Measurements from ENCODE around the gene FAM20B.
"Not testable (repeated sequence)": the region's sequence is repeated elsewhere in the genome, so short reads cannot be mapped to it uniquely, and the experiment has no call there.

FAM20B gene

DNA sequence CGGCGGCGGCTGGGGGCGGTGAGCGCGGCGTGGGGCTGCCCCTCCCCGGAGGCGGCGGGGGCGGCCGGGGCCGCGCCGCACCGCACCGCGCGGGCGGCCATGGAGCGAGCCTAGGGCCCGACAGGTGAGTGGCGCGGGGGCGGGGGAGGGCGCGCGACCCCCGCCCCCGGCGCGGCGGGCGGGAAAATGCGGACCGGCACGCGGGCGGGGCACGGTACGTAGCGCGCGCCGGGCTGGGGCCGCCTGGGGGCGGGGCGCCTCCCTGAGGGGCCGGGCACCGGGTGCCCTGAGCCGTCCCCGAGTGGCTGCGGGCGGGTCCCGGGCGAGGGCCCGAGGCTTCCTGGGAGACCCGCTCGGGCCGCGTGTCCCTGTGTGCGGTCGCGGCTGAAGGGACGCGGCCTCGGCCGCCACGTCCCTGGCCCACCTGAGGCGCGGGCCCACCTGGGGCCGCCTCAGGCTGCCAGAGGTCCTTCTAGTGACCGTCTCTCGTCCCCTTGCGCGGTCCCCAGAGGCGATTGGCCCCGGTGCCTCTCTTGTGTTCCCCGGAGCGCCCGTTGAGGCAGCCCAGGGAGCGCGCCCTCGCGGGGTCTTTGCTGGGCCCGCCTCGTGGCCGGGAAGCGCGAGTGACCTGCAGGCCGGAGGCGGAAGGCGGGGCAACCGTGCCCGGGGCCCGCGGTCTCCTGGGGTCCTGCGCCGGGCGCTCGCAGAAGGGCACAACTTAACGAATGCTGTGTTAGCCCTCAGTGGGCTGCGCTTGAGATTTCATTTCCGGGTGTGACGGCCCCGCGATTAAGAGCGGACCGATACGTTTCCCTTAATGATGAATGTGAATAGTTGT lies 500 bp downstream of the FAM20B start:
- DNase-seq = peak; percentile 86

DNA sequence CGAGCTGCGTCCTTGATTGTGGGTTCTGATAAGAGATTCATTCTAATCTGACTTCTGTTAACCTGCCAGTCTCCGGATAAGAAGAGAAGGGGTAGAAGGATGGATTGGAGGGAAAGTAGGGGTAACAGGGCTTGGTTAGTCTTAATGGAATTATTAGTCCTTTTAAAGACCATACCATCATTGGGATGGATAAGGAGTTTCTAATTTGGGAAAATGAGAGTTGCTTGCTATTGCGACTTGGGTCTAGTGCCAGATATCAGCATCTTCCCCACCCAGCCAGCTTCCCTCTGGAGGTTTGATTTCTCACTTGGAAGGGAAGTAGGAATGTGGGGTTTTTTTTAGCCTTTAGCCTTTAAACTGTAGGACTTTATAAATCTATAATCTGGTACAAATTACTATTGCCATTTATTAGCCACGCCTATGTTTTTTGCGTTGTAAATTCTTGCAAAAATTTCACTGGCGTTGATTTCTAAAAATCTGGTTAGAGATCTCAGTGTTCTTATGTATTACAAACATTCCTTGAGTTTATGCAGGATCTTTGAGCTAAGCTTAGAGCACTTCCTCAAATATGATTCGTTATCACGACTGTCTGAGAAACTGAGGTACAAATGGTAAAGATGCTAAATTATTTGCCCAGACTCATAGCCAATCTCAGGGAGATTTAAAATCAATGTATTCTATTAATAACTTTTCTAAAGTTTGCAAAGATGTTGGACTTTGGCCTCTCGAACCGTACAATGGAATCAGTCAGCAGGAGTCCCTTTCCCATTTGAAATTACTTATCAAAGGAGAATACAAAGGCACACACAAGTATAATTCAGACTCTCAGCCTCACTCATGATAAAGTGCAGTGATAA lies 1.3 kb downstream of the FAM20B start:
- DNase-seq = no peak

DNA sequence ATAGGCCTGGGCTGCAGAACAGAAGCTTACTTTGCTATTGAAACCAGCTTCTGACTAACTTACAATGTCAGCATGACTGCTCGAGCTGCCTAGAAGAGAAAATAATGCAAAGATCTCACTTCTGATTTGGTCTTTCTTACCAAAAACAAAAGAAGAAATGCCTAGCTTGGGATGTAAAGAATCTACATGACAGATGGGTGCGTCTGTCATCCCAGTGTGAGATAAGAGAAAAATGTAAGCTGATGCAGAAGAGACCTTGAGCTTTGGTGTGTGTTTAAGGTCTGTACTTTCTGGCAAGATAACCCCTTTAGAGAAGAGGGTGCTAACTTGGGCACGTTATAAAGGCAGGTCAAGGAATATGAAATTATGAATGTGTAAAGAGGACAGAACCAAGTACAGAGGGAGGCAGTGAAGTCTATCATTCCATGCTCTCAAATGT lies 3.6 kb downstream of the FAM20B start:
- DNase-seq = no peak

DNA sequence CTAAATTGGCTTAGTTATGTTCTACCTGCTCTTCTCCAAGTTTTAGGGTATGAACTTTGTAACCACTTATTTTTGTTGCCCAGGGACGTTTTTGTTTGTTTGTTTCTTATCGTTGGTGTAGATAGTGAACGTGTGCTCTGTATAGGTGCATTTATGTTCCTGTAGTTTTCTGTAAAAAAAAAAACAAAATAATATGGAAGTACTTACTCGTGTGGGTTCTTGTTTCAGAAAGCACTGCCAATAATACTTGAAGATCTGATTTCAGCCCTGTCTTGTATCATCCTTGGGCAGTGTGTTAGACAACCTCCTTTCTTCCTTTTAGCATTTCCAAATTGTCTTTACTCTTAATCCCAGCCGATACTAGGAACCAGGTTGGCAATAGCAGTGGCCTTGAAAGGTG lies 4.4 kb downstream of the FAM20B start:
- no peak for DNase-seq

DNA sequence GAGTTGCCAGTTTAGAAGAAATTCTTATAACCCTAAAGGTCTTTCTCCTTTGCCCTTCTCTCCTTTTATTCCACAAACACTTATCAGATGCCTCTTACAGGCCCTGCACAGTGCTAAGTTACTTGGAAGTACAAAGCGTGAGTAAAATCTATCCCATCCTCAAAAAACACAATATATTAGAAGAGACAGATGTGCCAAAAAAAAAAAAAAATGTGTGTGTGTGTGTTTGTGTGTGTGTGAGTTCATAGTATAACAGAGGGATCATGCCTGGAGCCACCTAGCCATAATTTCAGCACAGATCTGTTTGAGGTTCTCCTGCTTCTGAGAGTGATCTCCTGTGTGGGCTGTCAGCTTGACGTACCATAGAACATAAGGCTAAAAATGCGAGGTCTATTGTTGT lies 5.0 kb downstream of the FAM20B start:
- no peak for DNase-seq

DNA sequence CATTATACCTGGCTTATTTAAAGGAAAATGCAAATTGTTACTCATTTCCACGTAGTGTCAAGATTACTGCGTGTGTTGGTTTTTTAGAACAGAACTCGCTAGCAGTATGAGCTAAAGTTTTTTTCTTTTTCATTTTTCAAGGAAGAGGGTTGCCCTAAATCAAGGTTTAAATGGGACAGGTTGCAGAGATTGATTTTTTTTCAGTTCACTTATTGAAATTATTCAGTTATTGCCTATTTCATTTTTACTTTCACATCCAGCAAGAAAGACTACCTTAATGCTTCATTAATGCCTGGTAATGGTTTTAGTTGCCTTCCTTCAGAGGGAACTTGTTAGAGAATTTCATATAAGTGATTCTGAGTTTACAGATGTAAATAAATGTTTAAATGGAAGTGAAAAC lies 5.6 kb downstream of the FAM20B start:
- no peak for DNase-seq

DNA sequence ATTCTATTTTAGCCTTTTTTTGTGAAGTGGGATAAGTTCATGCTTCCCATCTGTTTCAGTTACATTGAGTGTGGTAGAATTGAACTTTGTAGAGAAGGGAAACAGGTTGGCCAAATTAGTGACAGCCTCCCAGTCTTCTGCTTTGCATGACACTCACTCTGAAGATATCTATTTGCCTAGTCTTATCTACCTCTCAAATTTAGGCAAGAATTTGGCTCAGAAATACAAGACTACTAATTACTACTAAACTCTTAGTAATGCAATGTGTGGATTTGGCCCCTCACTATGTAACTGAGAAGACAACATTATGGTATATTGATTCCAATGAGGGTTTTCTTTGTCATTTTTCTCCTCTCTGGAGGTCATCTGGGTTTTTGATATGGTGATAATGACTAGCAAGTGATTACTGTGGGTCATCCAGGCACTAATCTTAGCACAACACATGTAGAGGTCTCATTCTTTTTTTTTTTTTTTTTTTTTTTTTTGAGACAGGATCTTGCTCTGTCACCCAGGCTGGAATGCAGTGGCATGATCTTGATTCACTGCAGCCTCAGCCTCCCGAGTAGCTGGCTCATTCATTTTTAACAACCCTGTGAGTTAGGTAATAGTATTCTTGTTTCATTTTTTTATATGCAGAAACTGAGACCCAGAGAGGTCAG lies 6.3 kb downstream of the FAM20B start:
- no peak for DNase-seq

DNA sequence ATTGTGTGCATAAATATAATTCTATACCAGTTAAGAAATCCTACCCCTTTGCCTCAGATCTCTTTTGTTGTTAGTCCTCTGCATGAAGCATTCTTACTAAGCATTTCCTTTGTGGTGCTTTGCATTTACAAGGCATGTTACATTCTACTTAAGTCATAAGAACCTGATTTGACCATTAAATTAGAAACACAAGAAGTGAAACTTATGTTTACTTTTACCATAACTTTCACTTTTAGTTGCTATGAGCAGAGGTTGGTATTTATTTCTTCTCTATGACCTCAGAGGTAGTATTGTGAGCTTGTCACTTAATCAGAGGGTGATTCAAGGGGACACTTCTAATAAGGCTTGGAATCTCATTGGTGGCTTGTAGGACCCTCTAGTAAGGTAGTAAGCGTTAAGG lies 9.0 kb downstream of the FAM20B start:
- no peak for DNase-seq

DNA sequence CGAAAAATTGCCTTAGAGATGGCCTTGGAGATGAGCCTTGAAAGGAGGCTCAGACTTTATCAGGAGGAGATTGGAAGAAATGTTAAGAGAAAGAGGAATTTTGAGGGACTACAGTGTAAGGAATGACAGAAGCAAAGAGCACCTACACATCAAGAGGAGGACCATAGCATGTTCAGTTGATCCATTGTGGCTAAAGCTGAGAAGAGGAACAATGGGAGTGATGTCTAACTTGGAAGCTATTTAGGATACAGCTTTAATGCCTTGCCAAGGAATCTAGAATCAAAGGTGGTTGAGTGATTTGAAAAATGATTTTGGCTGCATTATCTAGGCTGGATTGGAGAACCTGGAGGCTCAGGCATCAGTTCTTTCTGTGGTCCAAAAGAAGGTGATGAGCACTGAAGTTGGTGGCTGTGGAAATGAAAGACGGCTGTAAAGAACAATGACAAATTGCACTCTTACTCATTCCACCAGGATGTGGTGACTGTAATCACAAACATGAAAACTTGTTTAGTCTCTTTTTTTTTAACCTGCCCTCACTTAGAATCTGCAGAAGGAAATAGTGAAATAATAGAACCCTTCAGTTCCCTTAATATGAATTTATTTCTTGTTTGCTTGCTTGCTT lies 11.3 kb downstream of the FAM20B start:
- no peak for DNase-seq

DNA sequence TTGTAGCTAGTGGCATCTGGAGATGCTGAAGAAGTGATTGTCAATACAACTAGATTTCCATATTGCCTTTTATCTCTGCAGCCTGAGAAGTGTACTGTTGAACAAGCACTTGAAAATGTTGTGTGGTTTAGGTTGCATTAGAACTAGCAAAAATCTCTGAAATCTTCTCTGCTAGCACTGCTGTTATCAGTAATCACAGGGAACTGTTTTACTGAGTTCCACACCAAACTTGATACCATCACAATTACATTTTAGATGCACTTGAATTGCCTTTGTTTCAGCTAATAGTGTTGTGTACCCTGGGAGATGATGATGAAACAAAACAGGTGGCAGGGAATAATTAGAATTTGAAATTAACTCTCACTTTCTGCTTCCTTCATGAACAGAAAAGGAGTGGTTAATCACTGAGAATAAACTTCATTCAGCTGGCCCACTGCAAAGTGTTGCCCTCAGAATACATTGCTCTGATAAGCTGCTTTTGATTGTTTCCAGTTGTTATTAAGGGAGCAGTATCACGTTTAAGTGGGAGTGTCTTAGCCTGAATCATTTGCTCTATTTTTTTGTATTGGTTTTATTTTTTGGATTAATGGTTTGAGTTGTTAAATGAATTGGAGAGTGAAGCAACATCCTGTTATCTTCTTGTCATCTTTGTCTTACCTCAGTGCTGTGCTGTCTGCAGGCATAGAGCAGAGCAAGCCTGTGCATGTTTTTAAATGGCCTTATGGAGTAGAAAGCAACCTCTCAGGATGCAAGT lies 13.0 kb downstream of the FAM20B start:
- no peak for DNase-seq

DNA sequence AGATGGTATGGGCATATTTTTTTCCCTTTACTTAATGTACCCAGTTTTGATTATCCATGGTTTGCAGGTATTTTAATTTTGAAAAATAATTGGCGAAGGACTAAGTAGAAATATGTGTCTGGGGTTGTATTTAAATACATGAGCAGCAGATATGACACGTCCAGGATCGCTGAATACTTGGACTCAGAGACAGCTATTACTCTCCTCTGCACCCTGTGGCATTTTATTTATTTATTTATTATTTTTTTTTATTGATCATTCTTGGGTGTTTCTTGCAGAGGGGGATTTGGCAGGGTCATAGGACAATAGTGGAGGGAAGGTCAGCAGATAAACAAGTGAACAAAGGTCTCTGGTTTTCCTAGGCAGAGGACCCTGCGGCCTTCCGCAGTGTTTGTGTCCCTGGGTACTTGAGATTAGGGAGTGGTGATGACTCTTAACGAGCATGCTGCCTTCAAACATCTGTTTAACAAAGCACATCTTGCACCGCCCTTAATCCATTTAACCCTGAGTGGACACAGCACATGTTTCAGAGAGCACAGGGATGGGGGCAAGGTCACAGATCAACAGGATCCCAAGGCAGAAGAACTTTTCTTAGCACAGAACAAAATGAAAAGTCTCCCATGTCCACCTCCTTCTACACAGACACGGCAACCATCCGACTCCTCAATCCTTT lies 13.9 kb downstream of the FAM20B start:
- DNase-seq = not testable (repeated sequence)

DNA sequence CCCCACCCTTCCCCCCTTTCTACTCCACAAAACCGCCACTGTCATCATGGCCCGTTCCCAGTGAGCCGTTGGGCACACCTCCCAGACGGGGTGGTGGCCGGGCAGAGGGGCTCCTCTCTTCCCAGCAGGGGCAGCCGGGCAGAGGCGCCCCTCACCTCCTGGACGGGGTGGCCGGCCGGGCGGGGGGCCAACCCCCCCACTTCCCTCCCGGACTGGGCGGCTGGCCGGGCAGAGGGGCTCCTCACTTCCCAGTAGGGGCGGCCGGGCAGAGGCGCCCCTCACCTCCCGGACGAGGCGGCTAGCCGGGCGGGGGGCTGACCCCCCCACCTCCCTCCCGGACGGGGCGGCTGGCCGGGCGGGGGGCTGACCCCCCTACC lies 14.5 kb downstream of the FAM20B start:
- not testable (repeated sequence) for DNase-seq

DNA sequence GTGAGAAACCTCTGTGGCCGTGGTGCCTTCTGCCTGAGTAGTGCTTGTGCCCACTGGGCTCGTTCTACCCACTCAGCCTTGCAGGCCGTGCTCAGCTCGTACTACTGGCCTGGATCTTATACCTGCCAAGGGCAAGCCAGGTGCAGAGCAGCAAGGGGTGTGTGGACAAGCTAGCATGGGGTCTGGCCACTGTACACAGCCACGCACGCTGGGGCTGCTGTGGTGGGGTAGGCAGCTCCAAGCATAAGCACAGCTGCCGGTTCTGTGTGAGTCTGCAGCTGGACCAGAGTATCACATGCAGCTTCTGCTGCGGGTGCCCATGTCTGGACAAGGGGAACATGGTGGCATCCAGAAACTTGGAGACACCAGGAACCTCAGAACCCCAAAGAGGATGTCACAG lies 16.4 kb downstream of the FAM20B start:
- DNase-seq = no peak

DNA sequence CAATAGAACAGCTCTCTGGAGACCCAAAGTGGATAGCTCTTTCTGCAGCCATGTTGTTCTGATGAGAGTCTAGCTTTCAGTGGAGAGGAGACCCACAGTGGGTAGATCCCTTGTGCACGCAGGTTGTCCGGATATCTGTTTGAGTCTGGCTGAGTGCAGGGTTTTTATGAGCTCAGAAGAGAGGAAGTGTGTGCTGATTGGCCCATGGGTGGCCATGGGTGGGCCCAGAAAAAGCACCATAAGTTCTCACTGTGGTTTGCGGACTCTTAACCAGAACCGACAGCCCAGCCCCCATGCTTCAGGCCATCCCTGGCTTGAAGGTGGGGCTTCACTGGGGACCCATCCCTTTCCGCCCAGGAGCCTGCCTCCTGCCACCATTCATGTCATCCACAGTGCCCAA lies 17.0 kb downstream of the FAM20B start:
- DNase-seq = no peak

DNA sequence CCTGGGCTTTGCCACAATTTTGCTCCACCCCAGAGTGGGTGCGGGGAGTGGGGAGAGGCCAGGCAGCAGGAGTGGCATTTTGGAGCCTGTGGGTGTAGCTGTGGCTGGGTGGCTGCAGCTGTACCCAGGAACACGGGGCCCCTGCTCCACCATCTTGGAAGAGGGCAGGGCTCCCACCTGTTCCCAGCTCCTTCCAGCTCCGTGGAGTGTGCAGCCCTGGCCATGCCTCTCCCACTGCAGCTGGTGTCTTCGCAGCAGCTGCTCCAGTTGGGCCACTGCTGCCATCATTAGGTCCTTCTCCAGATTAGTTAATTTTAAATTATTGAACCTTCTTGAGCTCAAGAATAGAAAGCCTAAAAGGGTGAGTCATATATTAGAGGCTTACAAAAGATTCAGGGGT lies 17.6 kb downstream of the FAM20B start:
- DNase-seq = no peak

DNA sequence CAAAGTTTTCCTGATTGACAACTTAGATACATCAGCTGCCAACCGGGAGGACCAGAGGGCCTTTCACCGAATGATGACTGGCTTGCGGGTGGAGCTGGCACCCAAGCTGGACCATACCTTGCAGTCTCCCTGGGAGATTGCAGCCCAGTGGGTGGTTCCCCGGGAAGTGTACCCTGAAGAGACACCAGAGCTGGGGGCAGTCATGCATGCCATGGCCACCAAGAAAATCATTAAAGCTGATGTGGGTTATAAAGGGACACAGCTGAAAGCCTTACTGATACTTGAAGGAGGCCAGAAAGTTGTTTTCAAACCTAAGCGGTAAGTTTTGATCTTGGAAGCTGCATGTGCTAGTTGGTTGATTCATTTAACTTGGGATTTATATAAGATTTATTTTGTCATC lies 18.2 kb downstream of the FAM20B start:
- DNase-seq = no peak

DNA sequence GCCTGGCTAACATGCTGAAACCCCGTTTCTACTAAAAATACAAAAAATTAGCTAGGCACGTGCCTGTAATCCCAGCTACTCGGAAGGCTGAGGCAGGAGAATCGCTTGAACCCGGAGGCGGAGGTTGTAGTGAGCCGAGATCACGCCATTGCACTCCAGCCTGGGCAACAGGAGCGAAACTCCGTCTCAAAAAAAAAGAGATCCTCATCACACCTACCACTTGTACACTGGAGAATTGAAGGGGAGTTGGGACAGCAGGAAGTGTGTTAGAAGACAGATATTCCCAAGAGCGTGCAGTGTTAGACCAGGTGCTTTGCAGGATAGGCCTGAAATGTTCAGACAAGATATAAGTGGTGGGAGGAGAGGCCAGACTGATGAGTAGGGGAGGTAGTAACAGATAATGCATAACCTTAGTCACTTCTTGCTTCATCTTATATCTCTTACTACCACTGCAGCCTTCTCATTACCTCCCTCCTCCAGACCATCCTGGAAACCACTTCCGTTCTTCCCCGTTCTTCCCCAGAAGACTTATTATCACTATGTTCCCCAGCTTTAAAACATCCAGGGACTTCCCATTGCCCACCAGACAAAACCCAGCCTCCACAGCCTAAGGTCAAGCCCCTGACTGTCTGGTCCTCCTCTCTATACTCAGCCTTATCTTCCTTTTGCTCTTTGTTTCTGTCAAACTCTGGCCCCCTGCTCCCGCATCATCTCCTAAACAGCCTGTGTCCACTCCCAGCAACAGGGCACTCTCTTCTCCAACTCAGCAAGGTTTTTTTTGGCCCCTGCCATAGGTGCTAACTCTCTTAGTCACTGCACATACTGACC lies 21.3 kb downstream of the FAM20B start:
- peak; percentile 58 for DNase-seq

DNA sequence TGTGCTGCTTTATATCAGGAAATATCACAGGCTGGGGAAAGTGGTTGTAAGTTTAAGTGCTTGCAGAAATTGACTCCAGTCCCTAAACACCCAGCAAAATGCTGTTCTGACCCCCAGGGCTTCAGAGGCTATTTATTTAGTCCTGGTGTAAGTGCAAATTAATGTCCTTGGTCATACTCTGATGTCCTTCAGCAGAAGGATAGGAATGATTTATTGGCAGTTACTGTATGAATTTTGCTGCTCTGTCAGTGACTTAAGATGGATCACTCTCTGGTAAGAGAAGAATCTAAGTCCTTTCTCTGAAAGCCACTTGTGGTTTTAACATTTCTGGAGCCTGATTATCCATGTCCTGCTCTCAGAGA lies 21.9 kb downstream of the FAM20B start:
- no peak for DNase-seq

DNA sequence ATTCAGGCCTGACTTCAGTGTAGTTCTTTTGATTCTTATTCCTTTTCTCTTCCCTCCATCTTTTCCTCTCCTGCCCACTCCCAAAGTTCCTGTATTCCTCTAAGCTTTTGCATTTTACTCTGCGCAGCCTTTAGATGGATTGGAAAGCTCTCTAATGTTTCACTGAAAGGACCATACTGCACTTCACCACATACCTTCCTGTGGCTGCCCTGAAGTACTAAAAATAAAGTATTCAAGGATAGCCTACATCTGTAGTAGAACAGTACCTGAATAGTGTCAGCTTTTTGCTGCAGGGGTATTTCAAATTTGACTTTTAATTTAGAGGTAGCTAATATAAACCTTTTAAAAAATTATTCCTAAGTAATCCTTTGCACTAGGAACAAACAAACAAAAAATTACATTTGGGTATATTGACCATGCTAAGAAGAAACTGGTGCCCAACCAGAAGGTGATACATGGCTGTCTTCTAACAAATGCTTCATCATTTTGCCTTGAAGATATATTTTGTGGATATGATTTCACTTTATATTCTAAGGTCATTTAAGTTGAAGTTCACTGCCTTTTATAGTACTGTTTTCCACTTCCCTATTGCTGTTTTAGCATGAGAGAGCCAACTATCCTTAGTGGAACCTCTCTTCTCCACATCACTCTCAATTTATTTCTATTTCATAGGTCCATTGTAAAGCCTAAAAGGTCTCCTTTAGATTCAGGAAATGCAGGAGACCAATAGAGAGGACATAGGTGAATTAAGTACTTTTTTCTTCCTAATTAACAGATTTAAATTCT lies 22.8 kb downstream of the FAM20B start:
- DNase-seq = no peak

DNA sequence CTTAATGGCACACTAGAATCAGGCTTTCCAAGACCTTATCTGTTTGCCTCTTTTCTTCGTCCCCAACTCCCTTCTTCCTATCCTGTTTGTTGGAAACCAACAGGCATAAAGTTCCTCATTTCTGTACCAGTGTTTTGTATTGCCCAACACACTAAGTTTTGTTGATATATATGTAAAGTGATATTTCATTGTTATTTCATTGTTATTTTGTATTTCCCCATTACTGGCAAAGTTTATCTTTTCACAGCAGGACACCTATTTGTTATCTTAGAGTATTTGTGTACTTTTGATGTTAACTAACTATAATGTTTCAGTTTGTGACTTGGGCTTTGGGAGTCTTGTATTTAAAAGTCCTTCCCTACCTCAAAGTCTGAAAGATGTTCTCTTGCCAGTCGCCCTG lies 27.1 kb downstream of the FAM20B start:
- no peak for DNase-seq
